DMS 273 (cell line): ENCODE measurements around the gene SLC25A47.
"Not testable (repeated sequence)": the region's sequence is repeated elsewhere in the genome, so short reads cannot be mapped to it uniquely, and the experiment has no call there.

Source experiments
- DNase-seq: peaks from one replicate; lab custom pipeline; 2025; ENCODE audit not compliant: unreplicated experiment; lab: John Stamatoyannopoulos, UW

Gene SLC25A47

DNA sequence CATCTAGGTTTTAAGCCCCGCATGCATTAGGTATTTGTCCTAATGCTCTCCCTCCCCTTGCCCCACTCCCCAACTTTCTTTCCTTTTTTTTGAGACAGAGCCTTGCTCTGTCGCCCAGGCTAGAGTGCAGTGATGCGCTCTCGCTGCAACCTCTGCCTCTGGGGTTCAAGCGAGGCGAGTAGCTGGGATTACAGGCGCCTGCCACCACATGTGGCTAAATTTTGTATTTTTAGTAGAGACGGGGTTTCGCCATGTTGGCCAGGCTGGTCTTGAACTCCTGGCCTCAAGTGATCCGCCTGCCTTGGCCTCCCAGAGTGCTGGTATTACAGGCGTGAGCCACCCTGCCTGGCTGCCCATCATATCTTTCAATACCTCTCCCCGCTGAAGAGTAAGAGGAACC, 19.7 kb downstream of the SLC25A47 start:
- DNase-seq, result not testable (repeated sequence)

DNA sequence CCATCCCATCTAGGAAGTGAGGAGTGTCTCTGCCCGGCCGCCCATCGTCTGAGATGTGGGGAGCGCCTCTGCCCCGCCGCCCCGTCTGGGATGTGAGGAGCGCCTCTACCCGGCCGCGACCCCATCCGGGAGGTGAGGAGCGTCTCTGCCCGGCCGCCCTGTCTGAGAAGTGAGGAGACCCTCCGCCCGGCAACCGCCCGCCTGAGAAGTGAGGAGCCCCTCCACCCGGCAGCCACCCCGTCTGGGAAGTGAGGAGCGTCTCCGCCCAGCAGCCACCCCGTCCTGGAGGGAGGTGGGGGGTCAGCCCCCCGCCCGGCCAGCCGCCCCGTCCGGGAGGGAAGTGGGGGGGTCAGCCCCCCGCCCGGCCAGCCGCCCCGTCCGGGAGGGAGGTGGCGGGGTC, 21.5 kb downstream of the SLC25A47 start:
- not testable (repeated sequence) for DNase-seq

DNA sequence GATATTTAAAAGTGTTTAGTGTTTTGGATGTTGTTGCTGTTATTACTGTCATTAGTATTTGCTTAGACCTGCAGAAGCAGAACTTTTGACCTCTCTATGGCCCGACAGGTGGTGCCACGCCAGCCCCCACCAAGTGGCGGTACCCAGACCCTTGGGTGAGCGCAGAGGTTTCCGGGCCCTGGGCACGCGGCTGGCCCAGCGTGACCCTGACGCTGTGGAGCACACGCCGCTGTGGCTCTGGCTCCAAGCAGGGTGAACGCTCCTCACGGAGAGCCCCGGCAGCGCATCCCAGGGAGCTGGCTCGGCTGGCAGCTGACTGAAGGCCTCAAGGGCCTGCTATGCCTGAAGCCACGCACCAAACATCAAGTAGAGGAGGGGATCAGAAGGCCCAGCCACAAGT, 22.6 kb downstream of the SLC25A47 start:
- no peak for DNase-seq

DNA sequence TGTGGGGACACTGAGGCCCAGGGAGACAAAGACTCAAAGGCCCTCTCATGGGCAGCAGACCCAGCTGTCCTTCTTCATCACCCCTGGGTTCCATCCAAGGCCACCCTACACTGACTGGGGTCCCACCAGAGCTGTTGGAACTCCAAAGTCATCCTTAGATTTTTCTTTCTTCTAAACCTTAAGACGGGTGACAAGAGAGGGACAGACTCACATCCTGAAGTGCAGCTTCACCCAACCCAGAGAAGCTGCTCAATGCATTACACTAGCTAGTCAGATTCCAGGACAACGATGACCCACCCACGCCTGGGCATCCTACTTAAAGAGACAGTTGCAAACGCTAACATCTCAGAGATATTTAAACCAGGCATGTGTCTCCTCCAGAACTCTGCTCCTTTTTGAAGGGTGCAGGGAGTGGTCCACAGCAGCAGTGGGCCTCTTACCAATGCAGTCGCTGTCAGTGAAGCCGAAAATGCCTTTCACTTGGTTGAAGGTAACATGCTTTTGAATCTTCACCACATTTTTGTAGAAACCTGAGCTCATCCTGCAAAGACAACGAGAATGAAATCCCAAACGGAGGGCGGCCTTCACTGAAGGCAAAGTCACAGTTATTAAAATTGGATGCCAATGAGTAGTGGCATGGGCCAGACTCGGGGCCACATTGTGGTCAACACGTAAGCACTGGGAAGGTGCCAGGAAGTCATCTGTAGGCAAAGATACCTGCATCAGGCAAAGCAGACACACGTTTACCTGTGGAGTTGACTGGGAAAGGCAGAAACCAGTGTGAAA, 23.4 kb downstream of the SLC25A47 start:
- DNase-seq, result no peak

DNA sequence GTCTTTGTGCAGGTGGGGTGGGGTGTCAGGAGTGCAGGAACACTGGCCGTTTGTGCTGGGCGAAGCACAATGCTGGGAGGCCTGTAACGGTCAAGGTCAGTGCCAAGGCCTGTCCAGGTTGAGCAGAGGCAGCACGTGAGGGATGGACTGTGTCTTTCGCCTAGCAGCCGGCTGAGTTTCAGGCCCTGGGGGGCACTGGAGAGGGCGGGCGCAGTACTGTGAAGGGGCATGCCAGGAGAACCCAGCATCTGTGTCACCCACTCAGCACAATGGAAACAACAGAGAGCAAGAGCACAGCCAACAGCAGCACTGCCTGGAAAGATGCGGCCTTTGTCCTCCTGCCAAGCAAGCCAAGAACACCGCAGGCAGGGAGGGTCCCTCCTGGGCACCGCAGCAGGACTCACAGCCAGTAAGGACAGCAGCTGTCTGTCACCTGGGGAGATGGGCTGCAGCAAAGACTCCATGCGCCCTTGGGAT, 25.2 kb downstream of the SLC25A47 start:
- no peak for DNase-seq

DNA sequence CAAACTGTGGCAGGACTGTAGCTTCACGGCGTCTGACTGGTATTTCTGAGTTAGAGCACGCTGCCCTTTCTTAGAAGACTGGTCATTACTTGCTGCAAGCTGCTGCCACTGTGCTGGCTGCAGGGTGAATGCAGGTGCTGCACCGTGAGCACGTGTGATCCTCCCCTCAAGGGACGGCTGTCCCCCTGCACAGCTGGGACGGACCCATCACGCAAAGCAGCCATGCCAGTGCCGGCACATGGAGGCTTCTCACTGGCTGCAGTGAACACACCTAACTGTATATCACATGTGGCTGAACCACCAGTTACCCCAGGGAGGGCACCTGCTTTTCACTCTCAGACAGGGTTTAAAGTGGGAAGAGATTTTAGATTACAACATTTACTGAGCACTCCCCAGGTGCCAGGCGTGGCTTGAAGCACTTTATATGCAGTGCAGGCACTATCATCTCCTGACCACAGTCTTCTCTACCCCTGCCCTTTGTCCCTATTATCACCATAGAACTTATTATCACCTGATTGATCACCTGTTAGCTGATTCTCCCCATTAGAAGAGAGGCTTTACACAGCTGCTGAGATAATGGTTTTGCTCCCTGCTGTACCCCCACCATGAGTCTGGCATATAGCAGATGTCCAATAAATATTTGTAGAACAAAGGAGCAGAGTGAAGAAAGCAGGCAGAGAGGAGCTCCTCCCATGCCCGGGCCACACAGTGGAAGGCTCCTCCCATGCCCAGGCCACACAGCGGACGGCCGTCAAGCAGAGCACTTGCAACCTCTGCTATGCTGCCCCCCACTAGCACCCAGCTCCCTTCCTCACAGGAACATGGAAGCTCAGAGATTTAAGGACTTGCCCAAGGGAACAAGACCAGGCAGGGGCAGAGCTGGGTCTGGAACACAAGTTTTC, 25.9 kb downstream of the SLC25A47 start:
- DNase-seq, result no peak

DNA sequence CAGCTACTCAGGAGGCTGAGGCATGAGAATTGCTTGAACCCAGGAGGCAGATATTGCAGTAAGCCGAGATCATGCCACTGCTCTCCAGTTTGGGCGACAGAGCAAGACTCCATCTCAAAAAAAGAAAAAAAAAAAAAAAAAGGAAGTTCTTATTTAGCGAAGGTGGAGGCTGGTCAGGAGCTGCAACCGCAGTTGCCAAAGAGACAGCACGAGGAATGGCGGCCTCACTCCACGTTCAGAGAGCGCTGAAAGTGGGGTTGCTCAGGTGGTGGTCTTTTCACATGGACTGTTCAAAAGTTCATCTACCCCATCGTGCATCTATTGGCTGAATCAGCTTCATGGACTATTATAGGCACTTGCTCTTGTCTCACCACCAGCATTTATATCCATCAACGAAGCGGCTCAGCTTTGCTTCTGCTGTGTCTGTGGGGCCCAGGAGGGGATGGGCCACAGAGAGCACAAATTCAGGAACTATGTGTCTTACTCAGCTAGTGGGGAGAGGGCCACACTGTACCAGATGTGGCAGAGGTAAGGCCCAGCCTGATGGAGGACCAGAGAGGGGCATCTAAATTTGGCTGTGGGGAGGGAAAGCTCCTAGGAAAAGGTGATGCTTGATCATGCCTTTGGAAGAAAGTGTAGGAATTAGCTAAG, 27.3 kb downstream of the SLC25A47 start:
- no peak for DNase-seq

DNA sequence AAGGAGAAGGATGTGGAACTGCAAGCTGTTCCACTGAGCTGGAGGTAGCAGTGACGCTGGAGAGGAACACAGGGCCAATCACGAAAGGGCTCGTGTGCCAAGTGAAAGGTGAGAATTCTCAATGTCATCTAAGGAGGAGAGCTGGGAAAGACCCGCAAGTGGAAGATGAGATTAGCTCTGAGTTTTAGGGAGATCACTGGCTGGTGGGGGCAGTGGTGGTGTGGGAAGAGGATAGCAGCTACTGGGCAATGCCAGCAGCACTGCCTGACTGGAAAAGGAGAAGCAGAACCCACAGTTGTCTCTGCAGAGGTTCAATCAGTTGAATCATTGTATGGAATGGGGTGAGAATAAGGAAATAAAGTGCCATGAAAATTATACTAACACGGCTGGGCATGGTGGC, 27.8 kb downstream of the SLC25A47 start:
- no peak for DNase-seq

DNA sequence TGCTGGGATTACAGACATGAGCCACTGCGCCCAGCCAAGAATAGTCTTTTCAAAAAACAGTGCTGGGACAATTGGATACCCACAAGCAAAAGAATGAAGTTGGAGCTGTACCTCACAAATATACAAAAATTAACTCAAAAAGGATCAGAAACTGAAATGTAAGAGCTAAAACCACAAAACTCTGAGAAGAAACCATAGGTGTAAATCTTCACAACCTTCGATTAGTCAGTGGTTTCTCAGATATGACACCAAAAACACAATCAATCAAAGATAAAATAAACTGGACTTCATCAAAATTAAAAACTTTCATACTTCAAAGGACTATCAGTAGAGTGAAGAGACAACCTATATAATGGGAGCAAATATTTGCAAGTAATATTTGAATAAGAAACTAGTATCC, 35.3 kb downstream of the SLC25A47 start:
- no peak for DNase-seq

DNA sequence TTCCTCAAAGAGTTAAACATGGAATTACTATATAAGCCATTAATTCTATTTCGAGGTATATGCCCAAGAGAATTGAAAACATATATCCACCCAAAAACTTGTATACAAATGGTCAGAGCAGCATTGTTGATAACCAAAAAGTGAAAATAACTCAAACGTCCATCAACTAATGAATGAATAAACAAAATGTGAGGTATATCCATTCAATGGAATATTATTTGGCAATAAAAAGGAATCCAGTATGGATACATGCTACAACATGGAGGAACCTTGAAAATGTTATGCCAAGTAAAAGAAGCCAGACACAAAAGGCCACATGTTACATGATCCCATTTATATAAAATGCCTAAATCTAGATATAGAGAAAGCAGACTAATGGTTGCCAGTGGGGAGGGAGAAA, 36.0 kb downstream of the SLC25A47 start:
- no peak for DNase-seq

DNA sequence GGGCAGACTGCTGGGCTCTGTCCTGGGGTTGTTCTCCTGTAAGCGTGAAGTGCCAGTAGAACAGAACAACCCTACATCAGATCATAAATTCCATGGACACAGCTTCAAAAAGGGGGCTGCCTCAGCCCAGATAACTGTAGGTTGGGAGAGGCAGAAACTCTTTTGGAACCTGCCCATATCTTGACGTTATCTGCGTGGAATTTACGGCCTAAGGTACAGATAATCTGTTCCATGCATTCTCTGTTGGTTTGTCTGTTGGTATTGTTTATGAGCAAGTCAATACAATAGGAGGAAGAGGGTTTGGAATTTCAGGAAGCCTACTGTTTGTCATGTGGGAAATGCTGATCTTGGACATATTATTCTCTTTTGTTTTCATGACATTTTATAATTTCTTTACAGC, 36.7 kb downstream of the SLC25A47 start:
- DNase-seq, result no peak

DNA sequence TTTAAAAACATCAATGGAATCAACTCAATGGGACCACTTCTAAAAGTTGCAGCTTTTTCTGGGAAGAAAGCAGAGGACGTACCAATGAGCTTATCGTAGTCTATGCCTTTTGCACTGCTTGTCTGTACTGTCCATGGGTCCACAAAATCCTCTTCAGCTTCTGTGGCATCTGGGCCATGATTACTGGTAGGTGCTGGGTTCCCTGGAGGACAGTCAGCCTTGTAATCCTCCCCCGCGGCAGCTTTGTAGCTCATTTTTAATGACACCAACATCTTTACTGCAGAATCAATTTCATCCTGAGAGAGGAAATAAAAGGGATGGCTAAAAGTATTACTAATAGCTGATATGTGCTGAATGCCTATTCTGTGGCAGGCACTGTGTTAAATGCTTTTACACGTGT, 38.5 kb downstream of the SLC25A47 start:
- no peak for DNase-seq

DNA sequence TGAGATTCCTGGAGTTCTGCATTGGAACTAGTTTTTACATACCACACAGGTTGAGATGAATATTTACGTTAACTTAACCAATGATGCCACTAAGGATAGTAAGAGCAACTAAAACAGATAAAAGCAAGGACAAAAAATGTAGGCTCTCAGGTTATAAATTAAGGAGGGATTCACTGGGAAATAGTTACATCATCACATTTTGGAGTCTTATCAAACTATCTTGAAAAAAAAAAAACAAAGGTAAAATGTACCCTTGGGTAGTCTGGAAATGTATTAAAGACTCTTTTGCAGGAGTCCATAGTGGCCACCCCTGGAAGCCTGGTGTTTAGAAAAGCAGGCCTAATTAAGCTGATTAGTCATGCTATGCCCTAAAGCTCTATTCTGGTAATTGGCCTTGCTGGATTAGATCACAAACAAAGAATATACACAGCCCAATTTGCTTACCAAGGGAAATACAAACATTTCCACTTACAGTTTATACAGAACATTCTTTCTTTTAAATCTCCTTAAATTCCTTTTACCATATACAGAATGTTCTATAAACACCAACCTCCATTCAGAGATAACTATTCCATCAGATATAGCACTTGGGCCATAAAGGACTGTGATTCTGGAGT, 39.3 kb downstream of the SLC25A47 start:
- DNase-seq, result no peak

DNA sequence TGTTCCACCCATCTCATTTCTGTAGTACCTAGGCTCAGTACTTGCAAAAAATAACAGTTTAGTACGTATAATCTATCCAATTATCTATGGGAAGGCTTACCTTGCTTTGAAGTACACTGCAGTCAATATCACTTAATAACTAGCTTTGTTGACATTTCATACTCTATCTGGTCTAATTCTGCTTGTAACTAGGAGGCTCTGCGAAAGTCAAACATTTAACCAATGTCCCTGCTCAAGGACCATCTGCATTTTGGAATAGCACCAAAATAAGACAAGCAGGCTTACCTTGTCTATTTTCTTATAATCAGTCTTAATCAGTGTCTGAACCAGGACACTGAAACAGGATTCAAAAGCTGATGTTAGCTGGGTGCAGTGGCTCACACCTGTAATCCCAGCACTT, 39.9 kb downstream of the SLC25A47 start:
- DNase-seq, result no peak

DNA sequence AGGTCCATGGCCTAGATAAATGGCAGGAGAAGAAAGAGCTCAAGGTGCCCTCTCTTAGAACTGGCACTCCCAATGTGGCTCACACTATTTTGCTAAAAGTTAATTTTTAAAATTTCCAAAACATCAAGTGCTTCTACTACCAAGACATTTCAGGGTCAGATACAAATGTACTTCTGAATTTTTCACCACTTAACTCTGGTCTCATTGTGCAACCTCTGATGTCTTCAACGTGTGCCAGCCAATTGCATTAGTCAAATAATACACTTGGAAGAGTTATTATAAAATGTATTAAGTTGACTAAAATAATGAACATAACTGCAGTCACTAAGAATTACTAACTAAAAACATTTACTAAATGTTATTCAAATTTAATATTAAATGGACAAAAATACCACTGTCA, 41.3 kb downstream of the SLC25A47 start:
- no peak for DNase-seq

DNA sequence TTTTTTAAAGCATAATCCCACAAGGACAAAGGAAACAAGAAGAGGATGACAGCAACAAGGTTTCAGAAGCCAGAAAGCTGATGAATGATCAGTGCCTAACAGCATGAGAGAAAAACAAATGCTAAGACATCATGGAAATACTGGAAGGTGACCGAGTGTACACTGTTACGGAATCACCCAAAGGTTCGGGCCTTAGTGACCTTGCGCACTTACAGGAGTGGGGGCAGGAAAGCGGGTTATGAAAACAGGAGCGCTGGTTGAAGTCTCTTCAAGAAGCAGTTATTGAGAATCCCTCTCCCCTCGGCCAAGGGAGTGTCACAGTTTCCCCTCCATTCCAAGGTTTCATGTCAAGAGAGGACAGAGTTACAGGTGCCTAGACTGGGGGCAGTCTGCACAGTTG, 42.6 kb downstream of the SLC25A47 start:
- DNase-seq, result no peak

DNA sequence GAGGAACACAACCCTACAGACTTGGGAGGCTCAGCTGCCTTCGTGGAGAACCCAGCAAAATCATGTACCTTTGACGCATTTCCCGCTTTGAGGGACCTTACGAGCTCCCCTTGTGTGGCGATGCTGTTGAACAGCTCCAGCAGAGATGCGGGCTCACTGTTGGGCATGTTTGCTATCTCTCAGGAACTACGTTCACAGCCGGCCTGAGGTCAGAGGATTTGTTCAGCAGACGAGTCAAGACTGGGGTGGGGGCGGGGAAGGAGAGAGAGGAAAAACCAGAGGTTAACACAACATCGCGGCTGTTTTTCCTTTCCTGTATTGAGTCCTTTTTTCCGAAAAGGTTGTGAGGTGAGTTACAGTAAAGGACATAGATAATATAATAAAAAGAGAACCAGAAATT, 45.9 kb downstream of the SLC25A47 start:
- DNase-seq, result no peak

DNA sequence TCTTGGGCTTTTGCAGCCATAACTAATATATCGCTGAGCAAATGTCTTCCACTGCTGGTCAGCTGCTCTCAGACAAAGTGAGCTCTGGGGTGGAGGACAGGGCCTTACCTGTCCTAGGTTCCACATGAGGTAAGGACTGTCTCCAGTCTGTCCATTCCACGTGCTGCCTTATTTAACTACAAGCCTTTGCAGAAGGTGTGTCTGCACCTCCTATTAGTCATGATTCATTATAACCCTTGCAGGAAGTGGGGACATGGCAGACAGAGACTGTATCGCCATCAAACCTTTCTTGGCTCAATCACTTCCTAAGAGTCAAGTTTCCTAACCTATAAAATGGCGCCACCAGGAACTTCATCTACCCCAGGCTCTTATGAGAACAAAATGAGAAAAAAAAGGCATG, 46.9 kb downstream of the SLC25A47 start:
- no peak for DNase-seq

DNA sequence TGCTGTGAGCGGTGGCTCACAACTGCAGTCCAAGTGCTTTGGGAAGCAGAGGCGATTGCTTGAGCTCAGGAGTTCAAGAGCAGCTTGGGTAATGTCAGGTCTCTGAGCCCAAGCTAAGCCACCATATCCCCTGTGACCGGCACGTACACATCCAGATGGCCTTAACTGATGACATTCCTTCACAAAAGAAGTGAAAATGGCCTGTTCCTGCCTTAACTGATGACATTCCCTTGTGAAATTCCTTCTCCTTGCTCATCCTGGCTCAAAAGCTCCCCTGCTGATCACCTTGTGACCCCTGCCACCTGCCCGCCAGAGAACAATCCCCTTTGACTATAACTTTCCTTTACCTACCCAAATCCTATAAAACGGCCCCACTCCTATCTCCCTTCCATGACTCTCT, 48.6 kb downstream of the SLC25A47 start:
- no peak for DNase-seq

DNA sequence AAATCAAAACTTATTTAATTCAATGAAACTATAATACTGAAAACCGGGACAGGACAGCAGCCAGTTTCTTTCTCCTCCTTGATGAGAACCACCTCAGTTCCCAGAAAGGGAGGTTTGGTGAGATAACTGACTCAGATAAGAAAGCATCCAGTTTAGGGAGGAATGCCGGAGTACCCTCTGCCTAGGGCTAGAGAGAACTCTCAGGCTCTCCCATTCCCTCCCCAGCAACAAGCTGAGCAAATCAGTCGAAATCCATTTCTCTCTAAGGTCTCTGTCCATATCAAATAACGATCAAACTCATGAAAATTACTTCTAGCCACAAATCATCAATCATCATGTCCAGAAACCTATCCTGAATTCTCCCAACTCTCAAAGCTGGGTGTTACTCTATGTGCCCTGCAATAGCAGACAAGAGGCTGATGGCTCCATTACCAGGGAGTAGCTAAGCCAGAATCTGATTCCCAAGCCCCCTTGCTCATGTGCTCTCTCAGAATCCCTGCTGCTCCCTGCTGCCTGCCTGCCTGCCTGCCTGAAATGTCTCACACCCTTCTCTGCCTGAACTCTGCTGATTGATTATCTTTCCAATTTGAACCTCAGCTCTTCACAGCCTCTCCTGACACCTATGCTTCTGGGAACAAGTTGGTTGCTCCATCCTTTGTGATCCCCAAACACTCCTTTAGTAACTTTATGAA, 49.4 kb downstream of the SLC25A47 start:
- no peak for DNase-seq

DNA sequence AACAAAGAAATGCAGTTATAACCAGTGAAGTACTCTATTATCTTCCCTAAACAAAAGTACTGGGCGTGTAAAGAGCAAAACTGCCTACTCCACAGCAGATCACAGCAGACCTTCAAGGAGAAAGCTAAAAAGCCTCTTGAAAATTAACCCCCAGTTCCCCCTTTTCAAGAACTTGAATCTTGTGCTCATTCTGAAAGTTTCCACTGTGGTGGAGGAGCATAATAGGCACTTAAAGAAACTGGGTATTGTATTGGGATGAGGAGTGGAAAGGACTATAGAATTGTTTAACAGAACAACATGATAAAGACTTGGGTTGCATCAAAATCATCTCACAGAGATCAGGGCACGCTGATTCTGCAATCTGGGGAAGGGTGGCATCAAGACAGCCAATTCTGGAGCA, 51.1 kb downstream of the SLC25A47 start:
- DNase-seq, result no peak
